ENCODE results near the gene ADARB1. TPM values are rescaled to one million over a fixed set of nuclear protein-coding genes. Genes with fewer than 3 reads are reported as not detected.
"Not testable (repeated sequence)": the region's sequence is repeated elsewhere in the genome, so short reads cannot be mapped to it uniquely, and the experiment has no call there.

Gene ADARB1
- 26.8 TPM for polyA plus RNA-seq (2012; ENCODE audit: insufficient read depth, insufficient read length)

- DNase-seq (ENCODE audit: low read depth, low spot score), result no peak
- peak within 1 kb of the TSS; percentile 74 for H3K4me3 ChIP-seq (ENCODE audit: low read length)
Observed at GRCh38 chr21:45074048-45074817, at the start of gene ADARB1. Gene ADARB1, plus strand, starts transcription at chr21:45074580. Its CDS starts 97,077 bp downstream, at chr21:45171657.

- DNase-seq (ENCODE audit: low read depth, low spot score), result no peak
- H3K4me3 ChIP-seq (ENCODE audit: low read length), result no peak overlapping the region
Observed at GRCh38 chr21:45026066-45026745, 48.2 kb upstream of the ADARB1 start.

- DNase-seq (ENCODE audit: low read depth, low spot score), result no peak
- no peak overlapping the region for H3K4me3 ChIP-seq (ENCODE audit: low read length)
Observed at GRCh38 chr21:45026826-45027225, 47.6 kb upstream of the ADARB1 start.

GRCh38 chr21:45027241-45028196, 46.9 kb upstream of the ADARB1 start:
- DNase-seq (ENCODE audit: low read depth, low spot score), result no peak
- H3K4me3 ChIP-seq (ENCODE audit: low read length), result no peak overlapping the region

- DNase-seq (ENCODE audit: low read depth, low spot score); H3K4me3 ChIP-seq (ENCODE audit: low read length): not testable (repeated sequence)
Observed at GRCh38 chr21:45028645-45029044, 45.7 kb upstream of the ADARB1 start.

GRCh38 chr21:45029298-45029947, 45.0 kb upstream of the ADARB1 start:
- H3K4me3 ChIP-seq (ENCODE audit: low read length), result no peak overlapping the region
- DNase-seq (ENCODE audit: low read depth, low spot score), result no peak

GRCh38 chr21:45029948-45030681, 44.3 kb upstream of the ADARB1 start:
- H3K4me3 ChIP-seq (ENCODE audit: low read length), result no peak overlapping the region
- no peak for DNase-seq (ENCODE audit: low read depth, low spot score)

GRCh38 chr21:45030682-45031570, 43.5 kb upstream of the ADARB1 start:
- no peak overlapping the region for H3K4me3 ChIP-seq (ENCODE audit: low read length)
- no peak for DNase-seq (ENCODE audit: low read depth, low spot score)

GRCh38 chr21:45031571-45032191, 42.7 kb upstream of the ADARB1 start:
- no peak for DNase-seq (ENCODE audit: low read depth, low spot score)
- H3K4me3 ChIP-seq (ENCODE audit: low read length), result no peak overlapping the region

GRCh38 chr21:45032332-45032731, 42.0 kb upstream of the ADARB1 start:
- no peak overlapping the region for H3K4me3 ChIP-seq (ENCODE audit: low read length)
- DNase-seq (ENCODE audit: low read depth, low spot score), result no peak

- no peak overlapping the region for H3K4me3 ChIP-seq (ENCODE audit: low read length)
- DNase-seq (ENCODE audit: low read depth, low spot score), result no peak
Observed at GRCh38 chr21:45032977-45033710, 41.2 kb upstream of the ADARB1 start.

GRCh38 chr21:45033791-45034555, 40.4 kb upstream of the ADARB1 start:
- no peak for DNase-seq (ENCODE audit: low read depth, low spot score)
- no peak overlapping the region for H3K4me3 ChIP-seq (ENCODE audit: low read length)

GRCh38 chr21:45034556-45035476, 39.6 kb upstream of the ADARB1 start:
- H3K4me3 ChIP-seq (ENCODE audit: low read length), result no peak overlapping the region
- no peak for DNase-seq (ENCODE audit: low read depth, low spot score)

- DNase-seq (ENCODE audit: low read depth, low spot score), result no peak
- no peak overlapping the region for H3K4me3 ChIP-seq (ENCODE audit: low read length)
Observed at GRCh38 chr21:45035477-45035848, 38.9 kb upstream of the ADARB1 start.

GRCh38 chr21:45036630-45037029, 37.8 kb upstream of the ADARB1 start:
- no peak for DNase-seq (ENCODE audit: low read depth, low spot score)
- H3K4me3 ChIP-seq (ENCODE audit: low read length), result no peak overlapping the region
